HEK293 (cell line): Measurements from ENCODE around the gene BANF2.
A peak's percentile ranks its signal among the peaks of the same experiment; 100 is the strongest.

ENCODE experiments used
- HOXA7 ChIP-seq: sonication (generic); formaldehyde crosslinking; IDR thresholded peaks from 2 replicates; pipeline ENCODE4 v1.8.1; 2022; ENCODE audit warnings: missing genetic modification reagents, borderline replicate concordance
- HOXC10 ChIP-seq: sonication (generic); formaldehyde crosslinking; IDR thresholded peaks from 2 replicates; pipeline ENCODE4 v1.8.1; 2023; ENCODE audit warnings: mild to moderate bottlenecking, missing genetic modification reagents
- KLF1 ChIP-seq: fragments of 450-650 bp; formaldehyde crosslinking; IDR thresholded peaks from 2 replicates; pipeline ENCODE4 v1.5.1; 2016; ENCODE audit warnings: missing biosample characterization, missing genetic modification characterization
- MYNN ChIP-seq: fragments of 450-650 bp; formaldehyde crosslinking; IDR thresholded peaks from 2 replicates; pipeline ENCODE4 v1.5.1; 2016; ENCODE audit warnings: missing biosample characterization, missing genetic modification characterization, borderline replicate concordance
- PRDM4 ChIP-seq: fragments of 450-650 bp; formaldehyde crosslinking; IDR thresholded peaks from 2 replicates; pipeline ENCODE4 v1.5.1; 2017; ENCODE audit warnings: missing biosample characterization, missing genetic modification characterization
- REST ChIP-seq: fragments of 450-650 bp; formaldehyde crosslinking; IDR thresholded peaks from 2 replicates; pipeline ENCODE4 v1.5.1; 2016; ENCODE audit warnings: missing biosample characterization, missing genetic modification characterization
- YY1 ChIP-seq: fragments of 450-650 bp; formaldehyde crosslinking; IDR thresholded peaks from 2 replicates; pipeline ENCODE4 v1.5.1; 2018; ENCODE audit warnings: missing biosample characterization, missing genetic modification characterization
- ZBTB26 ChIP-seq: fragments of 450-650 bp; formaldehyde crosslinking; optimal IDR thresholded peaks from 2 replicates; pipeline ENCODE3; 2016; ENCODE audit warnings: missing biosample characterization, mild to moderate bottlenecking, missing genetic modification characterization
- ZFP37 ChIP-seq: fragments of 450-650 bp; formaldehyde crosslinking; IDR thresholded peaks from 2 replicates; pipeline ENCODE4 v1.5.1; 2016; ENCODE audit warnings: missing biosample characterization, missing genetic modification characterization
- ZNF121 ChIP-seq: fragments of 450-650 bp; formaldehyde crosslinking; IDR thresholded peaks from 2 replicates; pipeline ENCODE4 v1.5.1; 2016; ENCODE audit warnings: missing biosample characterization, missing genetic modification characterization
- ZNF148 ChIP-seq: fragments of 450-650 bp; formaldehyde crosslinking; IDR thresholded peaks from 2 replicates; pipeline ENCODE4 v1.5.0; 2017; ENCODE audit warnings: missing biosample characterization, missing genetic modification characterization, borderline replicate concordance
- ZNF16 ChIP-seq: fragments of 450-650 bp; formaldehyde crosslinking; IDR thresholded peaks from 2 replicates; pipeline ENCODE4 v1.5.1; 2016; ENCODE audit warnings: low read depth, missing biosample characterization, missing genetic modification characterization
- ZNF175 ChIP-seq: fragments of 450-650 bp; formaldehyde crosslinking; IDR thresholded peaks from 2 replicates; pipeline ENCODE4 v1.5.1; 2016; ENCODE audit warnings: missing biosample characterization, missing genetic modification characterization
- ZNF2 ChIP-seq: fragments of 450-650 bp; formaldehyde crosslinking; IDR thresholded peaks from 2 replicates; pipeline ENCODE4 v1.5.1; 2016; ENCODE audit warnings: missing biosample characterization, missing genetic modification characterization
- ZNF211 ChIP-seq: fragments of 450-650 bp; formaldehyde crosslinking; IDR thresholded peaks from 2 replicates; pipeline ENCODE4 v1.5.1; 2016; ENCODE audit warnings: low read depth, missing biosample characterization, missing genetic modification characterization
- ZNF23 ChIP-seq: fragments of 450-650 bp; formaldehyde crosslinking; IDR thresholded peaks from 2 replicates; pipeline ENCODE4 v1.5.1; 2016; ENCODE audit warnings: missing biosample characterization, missing genetic modification characterization, borderline replicate concordance
- ZNF341 ChIP-seq: fragments of 450-650 bp; formaldehyde crosslinking; IDR thresholded peaks from 2 replicates; pipeline ENCODE4; 2016; ENCODE audit warnings: low read depth, missing biosample characterization, missing genetic modification characterization
- ZNF433 ChIP-seq: fragments of 450-650 bp; formaldehyde crosslinking; IDR thresholded peaks from 2 replicates; pipeline ENCODE4 v1.5.1; 2016; ENCODE audit warnings: missing biosample characterization, missing genetic modification characterization, low read depth
- ZNF596 ChIP-seq: fragments of 450-650 bp; IDR thresholded peaks from 2 replicates; pipeline ENCODE4 v1.5.0; 2018; ENCODE audit warnings: missing biosample characterization, mild to moderate bottlenecking, missing genetic modification characterization, moderate library complexity
- ZNF692 ChIP-seq: fragments of 450-650 bp; formaldehyde crosslinking; IDR thresholded peaks from 2 replicates; pipeline ENCODE4 v1.5.1; 2016; ENCODE audit warnings: missing biosample characterization, missing genetic modification characterization
- ZNF791 ChIP-seq: fragments of 450-650 bp; formaldehyde crosslinking; IDR thresholded peaks from 2 replicates; pipeline ENCODE4 v1.5.1; 2016; ENCODE audit warnings: missing biosample characterization, missing genetic modification characterization
- ZNF792 ChIP-seq: fragments of 450-650 bp; formaldehyde crosslinking; IDR thresholded peaks from 2 replicates; pipeline ENCODE4 v1.5.1; 2016; ENCODE audit warnings: missing biosample characterization, missing genetic modification characterization
- ZNF837 ChIP-seq: fragments of 450-650 bp; formaldehyde crosslinking; IDR thresholded peaks from 2 replicates; pipeline ENCODE4 v1.5.1; 2016; ENCODE audit warnings: missing biosample characterization, missing genetic modification characterization
- ZSCAN5A ChIP-seq: fragments of 450-650 bp; formaldehyde crosslinking; IDR thresholded peaks from 2 replicates; pipeline ENCODE4 v1.5.1; 2016; ENCODE audit warnings: missing biosample characterization, missing genetic modification characterization
- TF ChIP-seq, protein P1 (sequence below): fragments of 450-650 bp; formaldehyde crosslinking; IDR thresholded peaks from 2 replicates; pipeline ENCODE4 v1.5.1; 2017; ENCODE audit warnings: missing biosample characterization, missing genetic modification characterization

BANF2 gene

DNA sequence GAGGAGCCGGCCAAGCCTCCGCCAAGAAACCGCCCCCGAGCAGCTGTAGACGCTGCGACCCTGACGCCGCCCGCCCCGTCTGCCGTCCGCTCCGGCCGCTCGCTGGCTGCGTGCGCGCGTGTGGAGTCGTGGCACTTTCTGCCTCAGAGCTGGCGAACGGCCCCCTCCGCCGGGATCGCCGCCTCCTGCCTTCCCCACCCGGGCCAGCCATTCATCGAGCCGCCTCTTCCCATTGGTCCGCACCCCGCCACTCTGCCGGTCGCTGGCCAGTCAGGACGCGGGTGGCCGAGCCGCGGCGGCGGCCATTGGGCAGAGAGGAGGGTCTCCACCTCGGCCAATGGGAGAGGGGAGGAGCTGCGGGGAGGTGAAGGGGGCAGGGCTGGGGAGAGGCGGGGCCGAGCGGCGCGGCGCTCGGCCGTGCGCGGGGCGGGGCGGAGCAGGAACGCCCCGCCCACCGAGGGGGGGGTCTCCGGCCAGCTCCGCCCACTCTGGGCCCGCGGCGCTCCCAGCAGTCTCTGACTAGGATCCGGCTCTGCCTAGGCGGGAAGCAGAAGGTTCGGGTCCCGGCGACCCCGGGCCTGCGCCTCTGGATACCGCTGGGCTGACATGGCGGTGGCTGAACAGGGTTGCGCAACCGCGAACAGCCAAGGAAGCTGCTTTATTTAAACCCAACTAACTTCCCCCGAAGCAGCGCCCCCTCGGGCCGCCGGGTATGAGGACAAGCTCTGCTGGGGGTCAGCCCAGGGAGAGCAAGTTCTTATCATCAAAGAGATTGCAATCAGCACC is 17.5 kb upstream of the BANF2 start, which contains the start of gene RRBP1 (continued):
- TF ChIP-seq ZNF837 (tag by site-specific recombination) (no peak), ZNF121 (tag by site-specific recombination) (no peak), ZBTB26 (peak; percentile 84), ZNF23 (tag by site-specific recombination) (no peak), YY1 (tag by site-specific recombination) (peak; percentile 29; the same call in 1 of the 2 replicates), ZFP37 (tag by site-specific recombination) (no peak), ZNF175 (tag by site-specific recombination) (no peak), KLF1 (tag by site-specific recombination) (no peak; the same call in 1 of the 2 replicates), ZNF341 (tag by site-specific recombination) (no peak; the same call in 1 of the 2 replicates), ZNF596 (tag by site-specific recombination) (no peak), HOXC10 (no peak), ZNF692 (tag by site-specific recombination) (no peak), ZNF433 (no peak), ZNF2 (tag by site-specific recombination) (no peak), ZNF148 (no peak), ZNF16 (no peak), MYNN (tag by site-specific recombination) (no peak), REST (tag by site-specific recombination) (no peak), PRDM4 (tag by site-specific recombination) (no peak), ZNF791 (tag by site-specific recombination) (no peak), ZNF792 (tag by site-specific recombination) (no peak), ZNF211 (no peak), HOXA7 (no peak), ZSCAN5A (tag by site-specific recombination) (no peak)
- TF ChIP-seq, protein P1, sequence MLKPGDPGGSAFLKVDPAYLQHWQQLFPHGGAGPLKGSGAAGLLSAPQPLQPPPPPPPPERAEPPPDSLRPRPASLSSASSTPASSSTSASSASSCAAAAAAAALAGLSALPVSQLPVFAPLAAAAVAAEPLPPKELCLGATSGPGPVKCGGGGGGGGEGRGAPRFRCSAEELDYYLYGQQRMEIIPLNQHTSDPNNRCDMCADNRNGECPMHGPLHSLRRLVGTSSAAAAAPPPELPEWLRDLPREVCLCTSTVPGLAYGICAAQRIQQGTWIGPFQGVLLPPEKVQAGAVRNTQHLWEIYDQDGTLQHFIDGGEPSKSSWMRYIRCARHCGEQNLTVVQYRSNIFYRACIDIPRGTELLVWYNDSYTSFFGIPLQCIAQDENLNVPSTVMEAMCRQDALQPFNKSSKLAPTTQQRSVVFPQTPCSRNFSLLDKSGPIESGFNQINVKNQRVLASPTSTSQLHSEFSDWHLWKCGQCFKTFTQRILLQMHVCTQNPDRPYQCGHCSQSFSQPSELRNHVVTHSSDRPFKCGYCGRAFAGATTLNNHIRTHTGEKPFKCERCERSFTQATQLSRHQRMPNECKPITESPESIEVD (tag by site-specific recombination) = no peak
